CD8-positive, alpha-beta memory T cell (primary cell): ENCODE data around the gene PDE11A. TPM values are rescaled to one million over a fixed set of nuclear protein-coding genes. Genes with fewer than 3 reads are reported as not detected.

Experiments used
- CTCF ChIA-PET: fragments of 350-600 bp; sonication (Branson Sonifier 250); formaldehyde crosslinking; loops from one replicate; lab custom pipeline; 2021; ENCODE audit warnings: antibody characterized with exemption; lab: Charles Lee
- POLR2A ChIA-PET: fragments of 350-600 bp; sonication (Branson Sonifier 250); formaldehyde crosslinking; loops from one replicate; lab custom pipeline; 2021; ENCODE audit warnings: antibody characterized with exemption; lab: Charles Lee
- DNase-seq, 5 donors: peaks; one replicate each; pipeline versions ENCODE4 v3.0.0 to v3.0.0-alpha.2; 2020 to 2022; ENCODE audit warnings: mixed read lengths in 1 of 5
- H3K27ac ChIP-seq: one replicate; pipeline ENCODE4 v1.7.0; 2013; ENCODE audit warnings: low read depth, mild to moderate bottlenecking, low read length, moderate library complexity
- H3K27me3 ChIP-seq: 2 replicates; pipeline ENCODE4 v1.7.0; 2013; ENCODE audit warnings: low read length, mild to moderate bottlenecking; ENCODE audit not compliant: insufficient read depth, poor library complexity, severe bottlenecking
- H3K36me3 ChIP-seq: 2 replicates; pipeline ENCODE4 v1.7.0; 2013; ENCODE audit warnings: mild to moderate bottlenecking, low read length, moderate library complexity; ENCODE audit not compliant: insufficient read depth
- H3K4me1 ChIP-seq: 2 replicates; pipeline ENCODE4 v1.7.0; 2013; ENCODE audit warnings: mild to moderate bottlenecking, low read length, moderate library complexity; ENCODE audit not compliant: insufficient read depth
- H3K4me3 ChIP-seq: 2 replicates; pipeline ENCODE4 v1.7.0; 2013; ENCODE audit warnings: mild to moderate bottlenecking, low read length
- H3K9me3 ChIP-seq: 2 replicates; pipeline ENCODE4 v1.7.0; 2013; ENCODE audit warnings: mild to moderate bottlenecking, low read length
- H3K27ac Mint-ChIP-seq, 8 donors: one replicate each; pipeline ENCODE4 v1.8.0; 2020 to 2021; ENCODE audit warnings: mixed read lengths in 8 of 8, mild to moderate bottlenecking in 6 of 8, inconsistent platforms in 3 of 8, moderate library complexity in 3 of 8
- H3K27me3 Mint-ChIP-seq, 2 donors: one replicate each; pipeline ENCODE4 v1.8.0; 2020 to 2021; ENCODE audit warnings: mixed read lengths in 2 of 2, mild to moderate bottlenecking in 1 of 2, moderate library complexity in 1 of 2
- H3K36me3 Mint-ChIP-seq, 3 donors: one replicate each; pipeline ENCODE4 v1.8.0; 2020 to 2021; ENCODE audit warnings: mixed read lengths in 3 of 3, inconsistent platforms in 1 of 3, mild to moderate bottlenecking in 1 of 3
- H3K4me1 Mint-ChIP-seq, 3 donors: one replicate each; pipeline ENCODE4 v1.8.0; 2020 to 2021; ENCODE audit warnings: mixed read lengths in 3 of 3, inconsistent platforms in 1 of 3, mild to moderate bottlenecking in 1 of 3
- H3K4me3 Mint-ChIP-seq, 7 donors: one replicate each; pipeline ENCODE4 v1.8.0; 2020 to 2021; ENCODE audit warnings: mixed read lengths in 7 of 7, mild to moderate bottlenecking in 6 of 7, moderate library complexity in 4 of 7, inconsistent platforms in 2 of 7
- H3K9me3 Mint-ChIP-seq, 5 donors: one replicate each; pipeline ENCODE4 v1.8.0; 2020 to 2022; ENCODE audit warnings: mixed read lengths in 5 of 5, mild to moderate bottlenecking in 3 of 5, moderate library complexity in 2 of 5, inconsistent platforms in 1 of 5
- polyA plus RNA-seq: library from polyadenylated mRNA; unstranded; fragments of 300-500 nt; fragmentation: Illumina TruSeq; gene quantifications from one replicate; pipeline ENCODE4 v1.2.3, GENCODE V29; 2021
- total RNA-seq, 2 experiments: library from RNA; stranded (reverse); gene quantifications; one replicate each; pipeline ENCODE4 v1.2.3, GENCODE V29; 2021

PDE11A gene
- total and polyA plus RNA-seq, 3 experiments from 2014 or later, result not detected

DNA sequence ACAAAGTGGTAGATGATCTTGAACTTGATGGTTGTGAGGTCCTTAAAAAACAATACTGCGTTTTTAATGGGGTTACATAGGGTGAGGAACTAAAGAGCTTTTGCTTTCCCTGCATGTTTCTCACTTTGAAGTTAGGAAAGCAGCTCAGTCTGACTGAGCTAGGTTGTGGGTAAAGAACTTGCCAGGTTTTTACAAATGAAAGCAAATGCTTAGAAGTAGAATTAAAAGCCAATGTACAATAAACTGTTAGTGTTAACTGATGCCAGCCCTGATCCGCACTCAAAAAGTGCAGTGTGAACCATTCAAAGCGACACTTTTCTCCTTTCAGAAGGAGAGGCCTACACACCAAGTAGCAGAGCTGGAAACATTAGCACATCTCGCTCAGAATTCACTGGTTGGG is 409.7 kb downstream of the PDE11A start:
- CTCF ChIA-PET, result no interaction called here
- Mint-ChIP-seq H3K4me1 (peaks cover 0 to 1% (median 0%) of the 10 kb centered on the region in 3 donors), H3K36me3 (no peaks in the 10 kb centered on the region), H3K27me3 (peaks cover 4 to 20% of the 10 kb centered on the region in 2 donors), H3K4me3 (no peak overlapping the region), H3K9me3 (no peaks in the 10 kb centered on the region), H3K27ac (no peak overlapping the region)
- Histone ChIP-seq H3K27ac (no peak overlapping the region), H3K4me1 (no peaks in the 10 kb centered on the region), H3K4me3 (no peak overlapping the region), H3K36me3 (no peaks in the 10 kb centered on the region), H3K9me3 (no peaks in the 10 kb centered on the region), H3K27me3 (no peaks in the 10 kb centered on the region)
- POLR2A ChIA-PET, result no interaction called here
- no peak for DNase-seq

DNA sequence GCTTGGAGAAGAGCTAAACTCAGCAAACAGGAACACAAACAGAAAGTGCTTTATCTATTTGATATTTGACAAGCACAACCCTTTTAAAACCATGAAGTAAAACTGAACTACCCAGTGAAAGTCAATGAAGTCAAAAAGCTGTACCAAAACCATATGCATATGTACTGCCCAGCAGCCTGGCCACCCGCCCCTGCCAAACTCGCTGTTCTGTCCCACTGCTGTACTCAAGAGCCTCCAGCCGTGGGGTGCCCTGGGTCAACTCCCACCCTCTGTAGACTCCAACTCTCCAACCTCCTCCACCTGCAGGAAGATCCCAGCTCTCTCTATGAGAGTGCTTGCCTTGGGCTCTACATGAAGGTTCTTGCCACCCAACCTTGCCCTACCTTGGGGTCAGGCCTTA is 411.8 kb downstream of the PDE11A start:
- Mint-ChIP-seq H3K4me3 (no peak overlapping the region), H3K9me3 (no peaks in the 10 kb centered on the region), H3K4me1 (peaks cover 0 to 1% (median 0%) of the 10 kb centered on the region in 3 donors), H3K27ac (no peak overlapping the region), H3K27me3 (peaks cover 4 to 34% of the 10 kb centered on the region in 2 donors), H3K36me3 (no peaks in the 10 kb centered on the region)
- no peaks in the 10 kb centered on the region for H3K36me3 ChIP-seq
- ChIA-PET POLR2A (no interaction called here), CTCF (interaction anchor here (1.1 kb wide), 1 partner anchor 9 kb away, joined by 3 read pairs; no protein-coding TSS in a partner anchor)
- DNase-seq, result no peak
- H3K27ac ChIP-seq, result no peak overlapping the region
- H3K9me3 ChIP-seq, result no peaks in the 10 kb centered on the region
- H3K4me3 ChIP-seq, result no peak overlapping the region
- H3K4me1 ChIP-seq, result no peaks in the 10 kb centered on the region
- H3K27me3 ChIP-seq, result no peaks in the 10 kb centered on the region

DNA sequence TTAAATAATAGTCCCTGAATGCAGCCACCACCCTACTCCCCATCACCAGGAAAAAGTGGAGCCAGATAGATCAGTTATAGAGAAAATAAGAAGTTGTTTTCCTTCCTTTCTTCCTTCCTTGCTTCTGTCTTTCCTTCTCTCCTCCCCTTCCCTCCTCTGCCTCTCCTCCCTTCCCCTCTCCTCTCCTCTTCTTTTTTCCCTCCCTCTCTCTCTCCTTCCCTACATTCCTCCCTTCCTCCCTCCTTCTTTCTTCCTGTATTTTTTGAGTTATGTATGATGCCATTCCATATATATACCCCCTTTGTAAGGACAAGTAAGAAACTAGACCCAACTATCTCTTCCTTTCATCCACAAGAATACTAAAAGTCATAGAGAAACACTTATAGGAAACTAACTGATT is 414.3 kb downstream of the PDE11A start:
- no peaks in the 10 kb centered on the region for H3K36me3 ChIP-seq
- H3K4me3 Mint-ChIP-seq, result no peak overlapping the region
- H3K4me1 ChIP-seq, result no peaks in the 10 kb centered on the region
- ChIA-PET POLR2A (no interaction called here), CTCF (interaction anchor here (1.1 kb wide), 1 partner anchor 79 kb away, joined by 3 read pairs; no protein-coding TSS in a partner anchor)
- no peak for DNase-seq
- no peak overlapping the region for H3K27ac ChIP-seq
- no peak overlapping the region for H3K4me3 ChIP-seq
- H3K9me3 ChIP-seq, result no peaks in the 10 kb centered on the region
- H3K9me3 Mint-ChIP-seq, result no peaks in the 10 kb centered on the region
- H3K27me3 ChIP-seq, result no peaks in the 10 kb centered on the region
- H3K27me3 Mint-ChIP-seq, result peaks cover 13 to 49% of the 10 kb centered on the region in 2 donors
- no peak overlapping the region for H3K27ac Mint-ChIP-seq
- peaks cover 0 to 1% (median 0%) of the 10 kb centered on the region in 3 donors for H3K4me1 Mint-ChIP-seq
- no peaks in the 10 kb centered on the region for H3K36me3 Mint-ChIP-seq

GRCh38 chr2:177651833-177652232 is 420.7 kb downstream of the PDE11A start:
- Histone ChIP-seq H3K4me1 (no peaks in the 10 kb centered on the region), H3K36me3 (no peaks in the 10 kb centered on the region), H3K9me3 (no peaks in the 10 kb centered on the region), H3K4me3 (no peak overlapping the region), H3K27ac (no peak overlapping the region), H3K27me3 (no peaks in the 10 kb centered on the region)
- no peaks in the 10 kb centered on the region for H3K4me1 Mint-ChIP-seq
- peaks cover 21 to 52% of the 10 kb centered on the region in 2 donors for H3K27me3 Mint-ChIP-seq
- DNase-seq, result no peak
- H3K9me3 Mint-ChIP-seq, result no peaks in the 10 kb centered on the region
- ChIA-PET CTCF (no interaction called here), POLR2A (no interaction called here)
- no peaks in the 10 kb centered on the region for H3K36me3 Mint-ChIP-seq
- H3K27ac Mint-ChIP-seq, result no peak overlapping the region
- no peak overlapping the region for H3K4me3 Mint-ChIP-seq

GRCh38 chr2:177649568-177650518 is 422.7 kb downstream of the PDE11A start:
- no peak for DNase-seq
- Mint-ChIP-seq H3K4me1 (no peaks in the 10 kb centered on the region), H3K36me3 (no peaks in the 10 kb centered on the region), H3K9me3 (no peaks in the 10 kb centered on the region), H3K27me3 (peaks cover 21 to 53% of the 10 kb centered on the region in 2 donors), H3K27ac (no peak overlapping the region), H3K4me3 (no peak overlapping the region)
- Histone ChIP-seq H3K27me3 (no peaks in the 10 kb centered on the region), H3K4me3 (no peak overlapping the region), H3K36me3 (no peaks in the 10 kb centered on the region), H3K4me1 (no peaks in the 10 kb centered on the region), H3K27ac (no peak overlapping the region), H3K9me3 (no peaks in the 10 kb centered on the region)
- CTCF ChIA-PET, result no interaction called here
- POLR2A ChIA-PET, result no interaction called here

DNA sequence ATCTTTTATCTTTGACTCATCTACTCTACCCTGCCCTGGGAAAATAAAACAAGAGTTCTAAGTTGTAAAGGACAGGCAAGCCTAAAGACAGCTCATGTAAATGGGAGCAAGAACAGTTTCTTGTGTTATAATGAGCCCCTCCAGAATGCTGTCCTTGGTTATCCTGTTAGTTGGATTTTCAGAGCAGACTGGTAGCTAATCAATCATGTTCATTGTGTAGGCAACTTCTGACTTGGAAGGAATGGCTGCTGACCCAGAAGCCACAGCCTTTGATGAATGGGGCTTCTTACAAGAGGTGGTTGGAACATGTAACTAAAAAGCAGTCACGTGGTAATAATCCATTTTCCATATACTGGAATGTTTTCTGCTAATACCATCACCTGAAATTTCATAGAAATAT is 425.8 kb downstream of the PDE11A start:
- H3K27ac ChIP-seq, result no peak overlapping the region
- no peaks in the 10 kb centered on the region for H3K9me3 ChIP-seq
- Mint-ChIP-seq H3K9me3 (no peaks in the 10 kb centered on the region), H3K4me3 (no peak overlapping the region), H3K4me1 (no peaks in the 10 kb centered on the region), H3K36me3 (peaks cover 0 to 6% (median 0%) of the 10 kb centered on the region in 3 donors), H3K27ac (no peak overlapping the region), H3K27me3 (peaks cover 12 to 42% of the 10 kb centered on the region in 2 donors)
- ChIA-PET CTCF (no interaction called here), POLR2A (no interaction called here)
- no peaks in the 10 kb centered on the region for H3K4me1 ChIP-seq
- no peak overlapping the region for H3K4me3 ChIP-seq
- H3K27me3 ChIP-seq, result no peaks in the 10 kb centered on the region
- DNase-seq, result no peak
- H3K36me3 ChIP-seq, result no peaks in the 10 kb centered on the region

- CTCF ChIA-PET, result no interaction called here
- no peaks in the 10 kb centered on the region for H3K9me3 ChIP-seq
- no peak overlapping the region for H3K4me3 Mint-ChIP-seq
Measured at GRCh38 chr2:177646241-177646640, 426.3 kb downstream of the PDE11A start.

DNA sequence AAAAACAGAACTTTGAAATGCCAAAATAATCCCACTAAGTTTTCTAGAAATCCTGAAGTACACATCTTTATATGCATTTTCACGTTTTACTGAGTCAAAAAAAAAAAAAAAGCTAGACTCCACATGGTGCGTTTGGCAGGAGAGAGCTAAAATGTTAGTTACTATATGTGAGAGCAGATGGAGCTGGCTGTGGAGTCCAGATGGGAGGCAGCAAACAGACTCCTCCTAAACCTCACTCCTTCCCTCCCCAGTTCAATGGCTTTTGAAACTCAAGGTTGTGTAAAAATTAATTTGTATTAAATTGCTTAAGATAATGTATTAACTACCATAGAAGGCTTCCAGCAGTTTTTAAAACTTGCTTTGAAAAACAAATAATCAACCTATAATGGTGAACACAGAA is 431.2 kb downstream of the PDE11A start:
- H3K9me3 ChIP-seq, result no peaks in the 10 kb centered on the region
- no peaks in the 10 kb centered on the region for H3K36me3 ChIP-seq
- DNase-seq, result no peak
- no peaks in the 10 kb centered on the region for H3K4me1 Mint-ChIP-seq
- peaks cover 10 to 48% of the 10 kb centered on the region in 2 donors for H3K27me3 Mint-ChIP-seq
- no peaks in the 10 kb centered on the region for H3K27me3 ChIP-seq
- H3K36me3 Mint-ChIP-seq, result peaks cover 0 to 6% (median 0%) of the 10 kb centered on the region in 3 donors
- H3K4me1 ChIP-seq, result no peaks in the 10 kb centered on the region
- ChIA-PET POLR2A (no interaction called here), CTCF (no interaction called here)
- no peak overlapping the region for H3K27ac Mint-ChIP-seq
- no peak overlapping the region for H3K4me3 ChIP-seq
- no peak overlapping the region for H3K4me3 Mint-ChIP-seq
- H3K9me3 Mint-ChIP-seq, result no peaks in the 10 kb centered on the region
- H3K27ac ChIP-seq, result no peak overlapping the region

More at GRCh38 chr2:177646241-177646640, 426.3 kb downstream of the PDE11A start:
- no peak for DNase-seq
- Histone ChIP-seq H3K27me3 (no peaks in the 10 kb centered on the region), H3K4me3 (no peak overlapping the region), H3K36me3 (no peaks in the 10 kb centered on the region), H3K4me1 (no peaks in the 10 kb centered on the region), H3K27ac (no peak overlapping the region)
- Mint-ChIP-seq H3K4me1 (no peaks in the 10 kb centered on the region), H3K9me3 (no peaks in the 10 kb centered on the region), H3K27ac (no peak overlapping the region), H3K27me3 (peaks cover 12 to 40% of the 10 kb centered on the region in 2 donors), H3K36me3 (peaks cover 0 to 6% (median 0%) of the 10 kb centered on the region in 3 donors)
- POLR2A ChIA-PET, result no interaction called here
